Transverse colon (tissue), 4 donors: Measurements from ENCODE around the gene PCDHA1. TPM values are rescaled to one million over a fixed set of nuclear protein-coding genes. Genes with fewer than 3 reads are reported as not detected.

Source experiments
- DNase-seq: peaks from one replicate; pipeline ENCODE4 v3.0.0-alpha.2; 2019
- H3K27ac ChIP-seq, 4 donors: fragments of 200-600 bp; sonication (generic); 2 replicates each; pipeline ENCODE4 v1.5.1; 2016 to 2018; ENCODE audit warnings: inconsistent platforms in 4 of 4
- H3K27me3 ChIP-seq: fragments of 200-600 bp; sonication (generic); 2 replicates; pipeline ENCODE4 v1.5.1; 2017; ENCODE audit warnings: inconsistent platforms
- H3K36me3 ChIP-seq, 4 donors: fragments of 200-600 bp; sonication (generic); 2 replicates each; pipeline ENCODE4 v1.5.1; 2017 to 2019; ENCODE audit warnings: inconsistent platforms in 4 of 4
- H3K4me1 ChIP-seq, 4 donors: fragments of 200-600 bp; sonication (generic); 2 replicates each; pipeline ENCODE4 v1.5.1; 2017 to 2020; ENCODE audit warnings: inconsistent platforms in 4 of 4
- H3K4me3 ChIP-seq, 4 donors: fragments of 200-600 bp; sonication (generic); 1 replicate in 1 of 4; 2 replicates in 3 of 4; pipeline versions ENCODE4 v1.5.1 to v1.6.1; 2017 to 2019; ENCODE audit warnings: inconsistent platforms in 4 of 4
- H3K9me3 ChIP-seq, 2 donors: fragments of 200-600 bp; sonication (generic); 2 replicates each; pipeline ENCODE4 v1.5.1; 2017 to 2019; ENCODE audit warnings: inconsistent platforms in 2 of 2
- CTCF ChIP-seq, 5 experiments: fragments of 200-600 bp in 3 of 5; fragments of 450-650 bp in 2 of 5; sonication (generic) in 3 of 5; IDR thresholded peaks; 1 replicate in 2 of 5; 2 replicates in 3 of 5; pipeline ENCODE4 v1.5.1; 2016 to 2017; ENCODE audit warnings: antibody characterized with exemption in 5 of 5, inconsistent platforms in 3 of 5, mild to moderate bottlenecking in 2 of 5, moderate library complexity in 1 of 5
- EP300 ChIP-seq: sonication (generic); formaldehyde crosslinking; IDR thresholded peaks from one replicate; pipeline ENCODE4 v1.6.1; 2017; ENCODE audit warnings: antibody characterized with exemption, low read depth
- POLR2A ChIP-seq: fragments of 450-650 bp; IDR thresholded peaks from one replicate; pipeline ENCODE4 v1.6.1; 2016; ENCODE audit warnings: antibody characterized with exemption, mild to moderate bottlenecking, moderate library complexity
- POLR2AphosphoS5 ChIP-seq, 3 donors: sonication (generic); formaldehyde crosslinking; IDR thresholded peaks; one replicate each; pipeline ENCODE4 v1.6.1; 2016; ENCODE audit warnings: antibody characterized with exemption in 3 of 3
- WGBS, 2 donors: methylation state at CpG; one replicate each; pipeline ENCODE4 v1.1.5; 2018; ENCODE audit warnings: low coverage in 1 of 2; 5-methylcytosine and 5-hydroxymethylcytosine counted together
- in situ Hi-C, 4 donors: fragments of 200-750 bp; cut with MboI; loops; one replicate each; pipeline versions ENCODE4 v1.15.0 to v1.15.1; 2017; ENCODE audit warnings: low sequenced_read_pairs in 3 of 4, low pct_ligation_motif_present in 1 of 4, low pct_unique_long_range_greater_than_20kb in 1 of 4
- intact Hi-C: fragments of 100-400 bp; cut with DNase I; formaldehyde crosslinking; loops from one replicate; pipeline ENCODE4 v1.15.1; 2023; ENCODE audit warnings: low total_unique reads
- total RNA-seq, 4 donors: library from RNA; depleted of rRNA; stranded (reverse); fragments of >200 nt; gene quantifications; one replicate each; pipeline ENCODE4 v1.1.0, GENCODE V29; 2016

PCDHA1 gene
- total RNA-seq, 4 donors from 2014 or later: 0.14 TPM; not detected in 3

DNA sequence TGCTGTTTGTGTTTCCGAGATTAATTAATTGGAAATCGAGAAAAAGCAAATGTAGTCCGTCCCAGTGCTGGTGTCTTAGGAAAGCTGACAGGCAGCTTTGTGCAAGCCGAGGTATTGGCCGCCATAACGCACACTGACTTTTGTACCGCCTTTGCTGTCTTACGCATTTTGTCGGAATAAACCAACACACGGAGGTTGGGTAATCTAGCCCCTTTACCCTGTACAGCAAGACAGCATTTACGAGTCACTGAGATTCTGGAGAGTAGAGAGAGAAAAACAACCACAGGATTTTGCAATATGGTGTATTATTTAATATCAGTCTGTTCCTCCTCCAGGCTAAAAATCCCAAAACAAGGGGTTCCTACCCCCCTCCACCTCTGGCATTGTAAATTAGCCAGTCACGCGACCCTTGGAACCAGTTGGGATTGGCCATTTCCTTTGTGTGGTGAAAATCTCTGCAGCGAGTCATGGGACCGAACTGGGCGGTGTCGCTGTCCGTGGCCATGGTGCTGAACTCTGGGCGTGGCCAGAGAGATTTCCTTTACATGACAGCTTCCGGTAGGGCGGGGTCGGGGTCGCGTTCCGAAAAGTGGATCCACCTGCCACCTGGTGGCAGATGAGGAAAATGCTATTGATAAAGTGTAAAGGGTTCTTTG, 255.0 kb downstream of the PCDHA1 start:
- WGBS, 2 donors: 18 to 20% methylated on average over 7 to 25 of the region's 25 CpGs
- peak overlapping the region in 2 of 4 donors; percentile 6 to 36 for H3K27ac ChIP-seq
- peak; percentile 80 for DNase-seq
- H3K9me3 ChIP-seq: no peaks in the 10 kb centered on the region
- peak overlapping the region in 3 of 4 donors; percentile 3 to 29 (median 10) for H3K4me3 ChIP-seq
- H3K27me3 ChIP-seq: no peaks in the 10 kb centered on the region
- H3K4me1 ChIP-seq: peaks cover 0 to 4% (median 0%) of the 10 kb centered on the region in 4 donors
- intact Hi-C loops (loop anchor here (5.0 kb wide), 1 partner anchor 114 kb away; the partner anchor contains the start of gene PCDHAC1), in situ Hi-C loops (no loop called here)
- TF ChIP-seq CTCF (IDR thresholded peaks at IDR 0.05): peak; percentile 52 to 62 (median 56)
- TF ChIP-seq POLR2AphosphoS5 (IDR thresholded peaks at IDR 0.05): peak; percentile 12 to 47 (median 22)
- TF ChIP-seq EP300: no peak
- TF ChIP-seq POLR2A: peak; percentile 15
- H3K36me3 ChIP-seq: no peaks in the 10 kb centered on the region

GRCh38 chr5:141041427-141041785, 255.5 kb downstream of the PCDHA1 start:
- no peak overlapping the region for H3K4me3 ChIP-seq
- intact Hi-C loops: loop anchor here (5.0 kb wide), 1 partner anchor 114 kb away; the partner anchor contains the start of gene PCDHAC1
- in situ Hi-C loops: no loop called here
- TF ChIP-seq POLR2A (no peak), CTCF (IDR thresholded peaks at IDR 0.05) (no peak), POLR2AphosphoS5 (IDR thresholded peaks at IDR 0.05) (no peak), EP300 (no peak)
- 21 to 23% methylated on average over 4 of the region's 4 CpGs for WGBS, 2 donors
- no peaks in the 10 kb centered on the region for H3K27me3 ChIP-seq
- H3K9me3 ChIP-seq: no peaks in the 10 kb centered on the region
- no peak overlapping the region for H3K27ac ChIP-seq
- DNase-seq: no peak
- no peaks in the 10 kb centered on the region for H3K36me3 ChIP-seq
- H3K4me1 ChIP-seq: peaks cover 0 to 4% (median 0%) of the 10 kb centered on the region in 4 donors

DNA sequence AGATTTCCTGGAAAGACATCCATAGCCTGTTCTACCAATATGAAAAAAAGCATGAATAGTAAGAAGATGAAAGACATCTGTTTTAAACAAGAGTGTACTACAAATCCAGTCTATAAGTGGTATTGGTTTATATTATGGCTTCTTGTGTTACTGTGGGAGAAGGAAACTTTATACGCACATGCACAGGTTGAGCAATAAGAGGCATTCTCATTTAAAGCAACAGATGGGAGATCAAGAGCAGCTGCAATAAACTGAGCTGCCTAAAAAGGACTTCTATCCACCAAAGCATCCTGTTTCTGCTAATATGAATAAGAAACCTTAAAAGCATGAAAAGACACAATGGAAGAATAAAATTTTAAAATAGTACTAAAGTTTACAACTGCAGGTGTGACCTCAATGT, 256.6 kb downstream of the PCDHA1 start:
- no peaks in the 10 kb centered on the region for H3K36me3 ChIP-seq
- in situ Hi-C loops (no loop called here), intact Hi-C loops (loop anchor here (5.0 kb wide), 1 partner anchor 115 kb away; the partner anchor contains the start of gene PCDHAC1)
- no peaks in the 10 kb centered on the region for H3K9me3 ChIP-seq
- peaks cover 0 to 4% (median 0%) of the 10 kb centered on the region in 4 donors for H3K4me1 ChIP-seq
- TF ChIP-seq CTCF (IDR thresholded peaks at IDR 0.05) (no peak), EP300 (no peak), POLR2A (no peak), POLR2AphosphoS5 (IDR thresholded peaks at IDR 0.05) (no peak)
- H3K27me3 ChIP-seq: no peaks in the 10 kb centered on the region
- no peak for DNase-seq
- no peak overlapping the region for H3K27ac ChIP-seq
- H3K4me3 ChIP-seq: no peak overlapping the region
- 43 to 57% methylated on average over 1 of the region's 1 CpG for WGBS, 2 donors

DNA sequence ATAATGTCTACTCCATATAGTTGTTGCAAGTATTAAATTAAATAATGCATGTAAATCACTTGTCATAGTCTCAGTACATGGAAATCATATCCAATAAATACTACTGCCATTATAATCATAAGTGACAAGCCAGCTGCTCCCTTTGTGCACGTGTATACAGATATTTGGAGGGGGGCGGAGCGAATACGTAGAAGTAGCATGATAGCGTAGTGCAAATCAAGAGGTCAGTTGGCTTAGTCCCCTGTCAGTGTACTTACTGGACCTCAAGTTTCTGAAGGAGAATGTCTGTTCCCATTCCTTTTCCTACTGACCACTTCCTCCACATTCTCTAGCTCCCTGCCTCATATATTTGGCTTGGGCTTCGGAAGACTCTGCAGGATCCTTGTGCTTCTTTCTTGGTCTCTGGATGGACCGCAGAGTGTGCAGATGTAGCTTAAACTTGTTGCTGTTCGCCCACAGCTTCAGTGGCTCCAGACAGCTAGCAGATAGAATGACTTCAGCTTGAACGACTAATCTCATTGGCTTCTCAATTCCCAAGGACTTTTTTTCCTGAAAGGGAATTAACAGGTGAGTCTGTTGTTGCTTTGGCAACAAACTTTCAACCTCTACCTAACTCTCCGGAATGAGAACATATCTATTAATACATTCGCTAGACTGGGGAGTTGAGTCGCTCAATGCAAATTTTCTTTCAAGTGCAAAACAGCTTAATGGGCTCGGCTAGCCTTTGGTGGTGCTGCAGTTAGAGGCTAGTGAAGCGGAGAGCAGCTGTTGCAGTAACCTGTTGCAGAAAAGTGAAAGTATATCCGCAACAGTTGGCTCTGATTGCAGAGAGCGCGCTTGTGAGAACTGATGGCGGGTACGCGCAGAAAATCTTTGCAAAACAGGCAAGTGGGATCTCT, 264.9 kb downstream of the PCDHA1 start, which contains the start of gene PCDHB1:
TSS of gene PCDHB1 (plus strand) at position 753 of the 899 bp plus-strand sequence. CDS start at position 850, 97 bp downstream.
- Histone ChIP-seq H3K27me3 (peaks cover 12% of the 10 kb centered on the region), H3K36me3 (no peaks in the 10 kb centered on the region), H3K4me1 (no peaks in the 10 kb centered on the region), H3K4me3 (peak within 1 kb of the TSS; percentile 5 to 47 (median 28)), H3K9me3 (no peaks in the 10 kb centered on the region), H3K27ac (no peak within 1 kb of the TSS)
- no peak for DNase-seq
- TF ChIP-seq POLR2AphosphoS5 (IDR thresholded peaks at IDR 0.05) (no peak), CTCF (IDR thresholded peaks at IDR 0.05) (no peak), EP300 (no peak), POLR2A (no peak)
- intact Hi-C loops (no loop called here), in situ Hi-C loops (no loop called here)
- 24 to 48% methylated on average over 10 to 20 of the region's 20 CpGs for WGBS, 2 donors
